Measurements from ENCODE around the gene NDN. TPM values are rescaled to one million over a fixed set of nuclear protein-coding genes. Genes with fewer than 3 reads are reported as not detected.

Gene NDN
- total and polyA plus RNA-seq, 7 donors: 6.1 to 28.0 (median 11.7) TPM

- Histone ChIP-seq H3K4me1 (no peaks in the 10 kb centered on the region), H3K9me3 (no peaks in the 10 kb centered on the region), H3K27me3 (ENCODE audit: insufficient read depth in 3 of 3, low read length in 2 of 3) (no peaks in the 10 kb centered on the region), H3K36me3 (ENCODE audit: insufficient read depth in 1 of 2, low read depth in 1 of 2) (no peaks in the 10 kb centered on the region), H3K27ac (no peak overlapping the region), H3K4me3 (no peak overlapping the region)
- DNase-seq (no peak), ATAC-seq (no peak)
- no peak for TF ChIP-seq CTCF (IDR thresholded peaks at IDR 0.05)
- intact Hi-C loops (cut with DNase I): no loop called here
- 50 to 54% (median 50%) methylated on average over 1 of the region's 1 CpG for WGBS, 3 donors
Measured at GRCh38 chr15:23708332-23708731, 21.2 kb upstream of the NDN start.

GRCh38 chr15:23695282-23695681, 8.2 kb upstream of the NDN start:
- H3K36me3 ChIP-seq (ENCODE audit: insufficient read depth in 1 of 2, low read depth in 1 of 2): no peaks in the 10 kb centered on the region
- TF ChIP-seq CTCF (IDR thresholded peaks at IDR 0.05): no peak
- WGBS, 3 donors: 65 to 75% (median 67%) methylated on average over 2 of the region's 2 CpGs

GRCh38 chr15:23694592-23694991, 7.5 kb upstream of the NDN start:
- intact Hi-C loops (cut with DNase I): no loop called here
- H3K4me3 ChIP-seq: no peak overlapping the region
- no peak overlapping the region for H3K27ac ChIP-seq
- WGBS, 3 donors: 97 to 99% (median 97%) methylated on average over 1 of the region's 1 CpG
- H3K27me3 ChIP-seq (ENCODE audit: insufficient read depth in 3 of 3, low read length in 2 of 3): no peaks in the 10 kb centered on the region
- ATAC-seq (no peak), DNase-seq (no peak)
- no peaks in the 10 kb centered on the region for H3K36me3 ChIP-seq (ENCODE audit: insufficient read depth in 1 of 2, low read depth in 1 of 2)
- no peaks in the 10 kb centered on the region for H3K4me1 ChIP-seq
- H3K9me3 ChIP-seq: no peaks in the 10 kb centered on the region
- no peak for TF ChIP-seq CTCF (IDR thresholded peaks at IDR 0.05)

More at GRCh38 chr15:23695282-23695681, 8.2 kb upstream of the NDN start:
- H3K9me3 ChIP-seq: no peaks in the 10 kb centered on the region
- H3K27ac ChIP-seq: no peak overlapping the region
- H3K4me1 ChIP-seq: no peaks in the 10 kb centered on the region
- DNase-seq (no peak), ATAC-seq (no peak)
- no peak overlapping the region for H3K4me3 ChIP-seq
- intact Hi-C loops (cut with DNase I): no loop called here
- H3K27me3 ChIP-seq (ENCODE audit: insufficient read depth in 3 of 3, low read length in 2 of 3): no peaks in the 10 kb centered on the region

- 48 to 73% (median 62%) methylated on average over 5 of the region's 5 CpGs for whole genome bisulfite sequencing, 3 donors
- H3K9me3 ChIP-seq: no peaks in the 10 kb centered on the region
- intact Hi-C loops (cut with DNase I): no loop called here
- DNase-seq: peak; percentile 52 to 81
- no peak overlapping the region for H3K27ac ChIP-seq
- H3K4me3 ChIP-seq: no peak overlapping the region
- no peaks in the 10 kb centered on the region for H3K27me3 ChIP-seq (ENCODE audit: insufficient read depth in 3 of 3, low read length in 2 of 3)
- no peaks in the 10 kb centered on the region for H3K36me3 ChIP-seq (ENCODE audit: insufficient read depth in 1 of 2, low read depth in 1 of 2)
- ATAC-seq: peak; percentile 36 to 78 (median 71)
- TF ChIP-seq CTCF (IDR thresholded peaks at IDR 0.05): no peak
- no peaks in the 10 kb centered on the region for H3K4me1 ChIP-seq
Measured at GRCh38 chr15:23690450-23690852, 3.3 kb upstream of the NDN start.

GRCh38 chr15:23690015-23690414, 2.9 kb upstream of the NDN start:
- intact Hi-C loops (cut with DNase I): no loop called here
- no peak overlapping the region for H3K4me3 ChIP-seq
- no peak overlapping the region for H3K27ac ChIP-seq
- H3K4me1 ChIP-seq: no peaks in the 10 kb centered on the region
- no peaks in the 10 kb centered on the region for H3K36me3 ChIP-seq (ENCODE audit: insufficient read depth in 1 of 2, low read depth in 1 of 2)
- no peak for TF ChIP-seq CTCF (IDR thresholded peaks at IDR 0.05)
- WGBS, 3 donors: 60 to 65% (median 61%) methylated on average over 4 of the region's 4 CpGs
- H3K9me3 ChIP-seq: no peaks in the 10 kb centered on the region
- no peaks in the 10 kb centered on the region for H3K27me3 ChIP-seq (ENCODE audit: insufficient read depth in 3 of 3, low read length in 2 of 3)
- DNase-seq (no peak), ATAC-seq (peak in 1 of 4 donors; percentile 53)

Data from psoas muscle (tissue), 8 donors.